ENCODE data around the gene PLEKHB1. TPM values are rescaled to one million over a fixed set of nuclear protein-coding genes. Genes with fewer than 3 reads are reported as not detected.

The PLEKHB1 gene
- total and polyA plus RNA-seq, 4 donors = 8.1 to 38.8 (median 11.9) TPM

DNA sequence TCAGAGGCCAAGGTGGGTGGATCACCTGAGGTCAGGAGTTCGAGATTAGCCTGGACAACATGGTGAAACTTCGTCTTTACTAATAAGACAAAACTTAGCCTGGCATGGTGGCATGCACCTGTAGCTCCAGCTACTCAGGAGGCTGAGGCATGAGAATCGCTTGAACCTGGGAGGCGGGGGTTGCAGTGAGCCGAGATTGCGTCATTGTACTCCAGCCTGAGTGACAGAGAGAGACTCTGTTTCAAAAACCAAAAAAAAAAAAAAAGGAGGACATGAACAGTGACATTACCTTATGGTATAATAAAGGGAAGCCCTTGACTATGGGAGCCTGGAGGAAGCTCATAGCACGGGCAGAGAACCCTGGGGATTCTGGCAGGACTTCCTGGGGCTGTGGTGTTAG, 16.5 kb upstream of the PLEKHB1 start:
- TF ChIP-seq, protein P1, sequence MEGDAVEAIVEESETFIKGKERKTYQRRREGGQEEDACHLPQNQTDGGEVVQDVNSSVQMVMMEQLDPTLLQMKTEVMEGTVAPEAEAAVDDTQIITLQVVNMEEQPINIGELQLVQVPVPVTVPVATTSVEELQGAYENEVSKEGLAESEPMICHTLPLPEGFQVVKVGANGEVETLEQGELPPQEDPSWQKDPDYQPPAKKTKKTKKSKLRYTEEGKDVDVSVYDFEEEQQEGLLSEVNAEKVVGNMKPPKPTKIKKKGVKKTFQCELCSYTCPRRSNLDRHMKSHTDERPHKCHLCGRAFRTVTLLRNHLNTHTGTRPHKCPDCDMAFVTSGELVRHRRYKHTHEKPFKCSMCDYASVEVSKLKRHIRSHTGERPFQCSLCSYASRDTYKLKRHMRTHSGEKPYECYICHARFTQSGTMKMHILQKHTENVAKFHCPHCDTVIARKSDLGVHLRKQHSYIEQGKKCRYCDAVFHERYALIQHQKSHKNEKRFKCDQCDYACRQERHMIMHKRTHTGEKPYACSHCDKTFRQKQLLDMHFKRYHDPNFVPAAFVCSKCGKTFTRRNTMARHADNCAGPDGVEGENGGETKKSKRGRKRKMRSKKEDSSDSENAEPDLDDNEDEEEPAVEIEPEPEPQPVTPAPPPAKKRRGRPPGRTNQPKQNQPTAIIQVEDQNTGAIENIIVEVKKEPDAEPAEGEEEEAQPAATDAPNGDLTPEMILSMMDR (IDR thresholded peaks at IDR 0.05; ENCODE audit: control extremely low read depth, extremely low read depth) = no peak
- peaks cover 0 to 2% (median 0%) of the 10 kb centered on the region in 3 donors for H3K27me3 ChIP-seq (ENCODE audit: control insufficient read depth in 3 of 3, insufficient read depth in 3 of 3, low read length in 2 of 3)
- H3K4me1 ChIP-seq (ENCODE audit: control insufficient read depth in 5 of 5, insufficient read depth in 5 of 5, low read length in 5 of 5) = no peaks in the 10 kb centered on the region
- no peak overlapping the region for H3K9ac ChIP-seq (ENCODE audit: insufficient read depth in 1 of 2, low read length in 2 of 2)
- ATAC-seq (ENCODE audit: insufficient read depth, low FRiP score) (no peak), DNase-seq (no peak)
- no peak overlapping the region for H3K4me3 ChIP-seq
- peaks cover 0 to 4% (median 0%) of the 10 kb centered on the region in 4 donors for H3K9me3 ChIP-seq (ENCODE audit: control insufficient read depth in 4 of 4, insufficient read depth in 3 of 4, low read length in 3 of 4)
- H3K36me3 ChIP-seq (ENCODE audit: control insufficient read depth in 4 of 4, insufficient read depth in 4 of 4, low read length in 4 of 4) = no peaks in the 10 kb centered on the region
- WGBS, 2 donors = 70 to 73% methylated on average over 7 of the region's 7 CpGs
- H3K27ac ChIP-seq (ENCODE audit: low read depth in 1 of 2, low read length in 1 of 2) = no peak overlapping the region

DNA sequence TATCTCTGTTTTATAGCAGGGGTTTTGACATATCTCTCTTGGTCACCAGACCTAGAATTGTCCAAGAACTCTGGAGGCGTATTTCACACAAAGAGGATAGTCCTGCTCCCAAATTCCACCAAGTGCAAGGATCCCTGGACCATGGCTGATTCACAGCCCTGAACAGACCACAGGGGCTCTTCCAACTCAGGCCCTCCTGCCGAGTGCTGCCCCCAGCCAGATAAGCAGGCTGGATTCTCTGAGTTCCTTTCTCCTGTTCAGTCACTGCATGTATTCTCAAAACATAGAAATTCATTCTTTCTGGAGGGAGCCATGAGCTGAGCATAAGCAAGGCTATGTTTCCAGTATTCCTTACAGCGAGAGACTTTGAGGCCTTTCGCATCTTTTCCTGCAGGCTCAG, 13.4 kb upstream of the PLEKHB1 start:
- WGBS, 2 donors = 97 to 99% methylated on average over 4 of the region's 4 CpGs
- H3K9ac ChIP-seq (ENCODE audit: insufficient read depth in 1 of 2, low read length in 2 of 2) = no peak overlapping the region
- peaks cover 0 to 4% (median 0%) of the 10 kb centered on the region in 4 donors for H3K9me3 ChIP-seq (ENCODE audit: control insufficient read depth in 4 of 4, insufficient read depth in 3 of 4, low read length in 3 of 4)
- DNase-seq = no peak
- no peaks in the 10 kb centered on the region for H3K4me1 ChIP-seq (ENCODE audit: control insufficient read depth in 5 of 5, insufficient read depth in 5 of 5, low read length in 5 of 5)
- TF ChIP-seq, protein P1 (IDR thresholded peaks at IDR 0.05; ENCODE audit: control extremely low read depth, extremely low read depth) = no peak
- H3K36me3 ChIP-seq (ENCODE audit: control insufficient read depth in 4 of 4, insufficient read depth in 4 of 4, low read length in 4 of 4) = no peaks in the 10 kb centered on the region
- H3K4me3 ChIP-seq = no peak overlapping the region
- no peak overlapping the region for H3K27ac ChIP-seq (ENCODE audit: low read depth in 1 of 2, low read length in 1 of 2)
- ATAC-seq (ENCODE audit: insufficient read depth, low FRiP score) = no peak
- peaks cover 0 to 2% (median 0%) of the 10 kb centered on the region in 3 donors for H3K27me3 ChIP-seq (ENCODE audit: control insufficient read depth in 3 of 3, insufficient read depth in 3 of 3, low read length in 2 of 3)

DNA sequence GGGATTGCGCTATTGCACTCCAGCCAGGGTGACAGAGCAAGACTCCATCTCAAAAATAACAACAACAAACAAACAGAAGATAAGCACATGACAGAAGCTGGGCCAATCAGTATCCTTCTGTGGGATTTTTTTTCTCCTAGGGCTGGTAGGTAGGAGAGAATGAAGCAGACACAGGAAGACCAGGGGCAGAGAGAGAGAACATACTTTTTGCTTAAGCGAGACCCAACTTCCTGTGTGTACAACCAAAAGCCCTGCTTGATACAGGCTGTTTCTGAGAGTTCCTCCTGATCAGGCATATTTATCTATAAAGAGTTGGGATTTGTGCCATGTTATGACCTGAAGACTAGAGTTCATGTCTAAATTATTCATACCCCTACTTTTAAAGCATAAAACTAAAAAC, 12.4 kb upstream of the PLEKHB1 start:
- Histone ChIP-seq H3K36me3 (ENCODE audit: control insufficient read depth in 4 of 4, insufficient read depth in 4 of 4, low read length in 4 of 4) (no peaks in the 10 kb centered on the region), H3K27ac (ENCODE audit: low read depth in 1 of 2, low read length in 1 of 2) (no peak overlapping the region), H3K4me1 (ENCODE audit: control insufficient read depth in 5 of 5, insufficient read depth in 5 of 5, low read length in 5 of 5) (no peaks in the 10 kb centered on the region), H3K4me3 (no peak overlapping the region), H3K9me3 (ENCODE audit: control insufficient read depth in 4 of 4, insufficient read depth in 3 of 4, low read length in 3 of 4) (peaks cover 0 to 4% (median 0%) of the 10 kb centered on the region in 4 donors), H3K9ac (ENCODE audit: insufficient read depth in 1 of 2, low read length in 2 of 2) (no peak overlapping the region), H3K27me3 (ENCODE audit: control insufficient read depth in 3 of 3, insufficient read depth in 3 of 3, low read length in 2 of 3) (no peaks in the 10 kb centered on the region)
- no peak for DNase-seq
- 40 to 80% methylated on average over 2 of the region's 2 CpGs for WGBS, 2 donors
- TF ChIP-seq, protein P1 (IDR thresholded peaks at IDR 0.05; ENCODE audit: control extremely low read depth, extremely low read depth) = no peak
- no peak for ATAC-seq (ENCODE audit: insufficient read depth, low FRiP score)

DNA sequence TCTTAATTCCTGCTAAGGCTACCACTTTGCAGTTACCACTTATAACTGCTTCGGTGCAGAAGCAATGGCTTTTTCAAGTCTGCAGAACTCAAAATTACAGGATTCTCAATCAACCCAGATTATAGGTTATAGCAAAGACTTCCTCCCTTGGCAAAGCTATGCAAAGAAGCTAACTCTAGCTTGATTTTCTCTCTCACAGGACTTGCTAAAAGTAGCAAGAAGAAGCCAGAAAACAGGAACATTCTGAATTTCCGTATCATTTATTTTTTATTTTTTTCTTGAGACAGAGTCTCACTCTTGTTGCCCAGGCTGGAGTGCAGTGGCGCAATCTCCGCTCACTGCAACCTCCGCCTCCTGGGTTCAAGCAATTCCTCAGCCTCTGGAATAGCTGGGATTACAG, 10.7 kb upstream of the PLEKHB1 start:
- no peak overlapping the region for H3K4me3 ChIP-seq
- no peak for ATAC-seq (ENCODE audit: insufficient read depth, low FRiP score)
- H3K36me3 ChIP-seq (ENCODE audit: control insufficient read depth in 4 of 4, insufficient read depth in 4 of 4, low read length in 4 of 4) = no peaks in the 10 kb centered on the region
- H3K27ac ChIP-seq (ENCODE audit: low read depth in 1 of 2, low read length in 1 of 2) = no peak overlapping the region
- peaks cover 0 to 4% (median 0%) of the 10 kb centered on the region in 4 donors for H3K9me3 ChIP-seq (ENCODE audit: control insufficient read depth in 4 of 4, insufficient read depth in 3 of 4, low read length in 3 of 4)
- H3K4me1 ChIP-seq (ENCODE audit: control insufficient read depth in 5 of 5, insufficient read depth in 5 of 5, low read length in 5 of 5) = no peaks in the 10 kb centered on the region
- H3K27me3 ChIP-seq (ENCODE audit: control insufficient read depth in 3 of 3, insufficient read depth in 3 of 3, low read length in 2 of 3) = no peaks in the 10 kb centered on the region
- H3K9ac ChIP-seq (ENCODE audit: insufficient read depth in 1 of 2, low read length in 2 of 2) = no peak overlapping the region
- no peak for DNase-seq
- TF ChIP-seq, protein P1 (IDR thresholded peaks at IDR 0.05; ENCODE audit: control extremely low read depth, extremely low read depth) = no peak
- WGBS, 2 donors = 85 to 88% methylated on average over 5 of the region's 5 CpGs

All from lung (tissue), 12 donors.